ENCODE data around the gene STRADA.
"Not testable (repeated sequence)": the region's sequence is repeated elsewhere in the genome, so short reads cannot be mapped to it uniquely, and the experiment has no call there.

STRADA gene

DNA sequence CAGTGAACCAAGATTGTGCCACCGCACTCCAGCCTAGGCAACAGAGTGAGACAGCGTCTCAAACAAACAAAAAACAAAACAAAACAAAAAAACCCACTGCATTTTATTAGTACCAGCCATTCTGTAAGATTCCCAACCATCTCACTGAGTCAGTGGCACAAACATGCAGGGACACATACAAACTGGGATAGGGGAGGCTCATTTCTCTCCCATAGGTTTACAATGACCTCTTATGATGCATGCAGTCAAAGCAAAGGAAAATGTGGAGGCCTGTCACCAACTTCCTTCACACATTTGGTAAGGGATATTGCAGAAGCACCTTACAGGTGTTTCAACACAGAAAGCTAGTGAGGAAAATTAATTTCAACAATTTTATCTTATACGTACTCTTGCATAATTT lies 12.4 kb upstream of the STRADA start:
- DNase-seq, result no peak

DNA sequence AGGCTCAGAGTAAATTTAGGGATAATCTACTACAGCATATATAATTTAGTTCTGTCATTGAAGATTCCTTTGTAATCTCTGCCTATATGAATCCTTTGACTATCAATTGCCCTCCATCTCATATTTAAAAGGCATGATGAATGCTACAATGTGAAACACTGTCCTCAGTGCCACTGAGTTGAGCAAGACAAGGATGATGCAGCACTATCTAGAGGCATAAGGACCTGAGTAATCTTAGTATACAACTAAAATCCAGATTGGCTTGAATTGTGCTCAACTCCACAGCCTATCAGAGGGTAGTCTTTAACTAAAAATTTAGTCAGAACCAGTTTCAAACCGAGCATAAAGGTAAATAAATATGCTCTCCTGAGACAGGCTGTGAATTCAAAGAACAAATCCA lies 11.6 kb upstream of the STRADA start:
- no peak for DNase-seq

DNA sequence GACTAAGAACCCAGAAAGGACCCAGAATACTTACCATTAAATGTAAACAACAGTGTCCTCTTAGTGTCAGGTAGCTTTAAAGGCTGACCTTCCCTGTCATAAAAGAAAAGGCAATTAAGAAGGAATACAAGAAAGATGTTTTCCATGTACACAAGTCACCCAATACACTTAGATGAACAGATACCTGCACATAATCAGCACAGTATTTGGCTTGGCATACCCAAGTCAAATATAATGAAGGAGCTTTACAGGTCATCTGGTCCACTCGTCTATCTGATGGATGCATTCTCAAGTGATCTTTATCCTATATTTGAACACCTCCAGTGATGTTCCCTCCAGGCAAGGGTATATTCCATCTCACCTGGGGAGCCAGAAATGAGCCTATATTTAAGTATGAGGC lies 11.1 kb upstream of the STRADA start:
- DNase-seq, result no peak

DNA sequence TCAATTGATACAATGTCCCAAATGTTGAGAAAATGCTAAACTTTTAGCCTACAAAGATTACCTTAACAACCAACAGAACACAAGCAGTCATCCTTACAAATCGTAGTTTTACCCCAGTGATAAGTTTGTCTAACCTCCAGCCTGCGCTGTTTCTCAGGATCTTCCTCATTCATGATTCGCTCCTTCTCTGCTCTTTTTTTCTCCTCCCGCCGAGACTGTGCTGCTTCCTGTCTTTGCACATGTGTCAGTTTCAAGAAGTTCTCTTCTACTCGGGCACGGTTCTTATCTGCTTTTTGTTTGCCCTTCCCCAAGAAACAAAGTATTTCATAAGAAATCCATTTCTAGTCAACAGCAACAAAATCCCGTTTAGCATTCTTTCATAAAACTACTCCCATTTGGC lies 10.2 kb upstream of the STRADA start:
- peak in 1 of 4 experiments; percentile 12 for DNase-seq

DNA sequence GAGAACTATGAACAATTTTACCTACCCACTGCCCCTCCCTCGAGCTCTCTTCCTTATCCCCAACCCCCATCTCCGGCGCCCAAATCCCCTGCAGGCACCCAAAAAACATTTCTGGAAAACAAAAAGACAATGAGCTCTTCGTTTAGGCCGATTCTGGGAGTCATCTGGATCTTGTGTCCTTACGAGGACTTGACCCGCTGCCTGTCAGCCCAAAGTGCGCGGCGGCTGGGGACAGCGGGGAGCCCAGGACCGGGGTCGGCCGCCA lies 524 bp downstream of the STRADA start:
- no peak for DNase-seq

DNA sequence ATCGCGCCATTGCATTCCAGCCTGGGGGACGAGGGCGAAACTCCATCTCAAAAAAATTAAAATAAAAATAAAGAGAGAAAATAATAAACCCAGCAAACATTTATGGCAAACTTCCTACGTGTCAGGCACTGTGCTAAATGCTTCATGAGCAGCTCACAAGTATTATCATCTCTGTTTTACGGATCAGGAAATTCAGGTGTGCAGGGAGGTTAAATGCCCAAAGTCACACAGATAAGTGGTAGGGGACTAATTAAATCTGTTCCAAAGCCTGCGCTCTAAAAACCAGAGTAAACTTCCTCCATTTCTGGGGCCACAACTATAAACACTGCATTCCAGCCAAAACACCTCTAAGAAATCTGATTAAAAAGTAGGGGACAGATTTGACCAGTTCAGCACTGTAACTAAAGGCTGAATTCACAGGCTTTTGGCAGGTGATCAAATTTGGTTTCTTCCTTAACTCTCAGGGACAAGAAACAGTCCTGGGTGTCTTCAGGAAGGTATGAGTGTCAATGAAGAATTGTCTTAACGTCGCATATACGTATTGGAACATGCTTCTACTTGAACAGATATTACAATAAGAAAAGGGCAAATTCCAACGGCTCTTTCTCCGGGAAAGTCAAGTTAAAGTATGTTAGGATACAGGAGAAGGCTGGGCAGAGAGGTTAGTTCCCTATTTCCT lies 996 bp downstream of the STRADA start:
- no peak for DNase-seq

DNA sequence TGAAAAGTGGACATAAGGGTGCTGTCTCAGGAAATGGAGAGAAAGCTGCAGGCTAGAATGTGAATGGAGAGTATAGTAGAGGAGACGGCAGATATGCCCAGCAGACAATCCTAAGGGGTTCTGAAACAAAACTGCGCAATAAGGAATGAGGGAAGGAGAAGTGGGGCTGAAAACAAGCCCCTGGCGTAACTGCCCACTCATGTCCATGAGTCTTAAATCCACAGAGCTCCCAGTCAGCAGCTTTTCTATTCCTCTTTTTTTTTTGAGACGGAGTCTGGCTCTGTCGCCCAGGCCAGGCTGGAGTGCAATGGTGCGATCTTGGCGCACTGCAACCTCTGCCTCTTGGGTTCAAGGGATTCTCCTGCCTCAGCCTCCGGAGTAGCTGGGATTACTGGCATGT lies 5.9 kb downstream of the STRADA start:
- DNase-seq, result no peak

DNA sequence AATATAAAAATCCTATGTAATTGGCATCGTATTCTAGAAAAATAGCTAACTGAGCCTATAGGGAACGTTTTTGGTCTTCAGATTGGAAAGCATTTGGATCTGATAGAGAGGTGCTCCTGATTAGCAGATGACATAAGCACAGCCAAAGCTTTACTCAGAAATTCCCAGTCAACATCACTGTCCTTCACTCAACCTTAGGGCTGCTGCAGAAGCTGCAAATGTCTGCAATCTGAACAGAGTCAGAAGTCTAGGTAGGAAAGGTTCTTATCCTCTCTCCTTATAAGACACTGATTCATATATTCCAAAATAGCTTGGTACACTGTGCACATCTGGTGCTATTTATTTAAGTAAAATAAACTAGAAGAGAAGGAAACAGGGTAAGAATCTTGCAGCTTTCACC lies 19.2 kb downstream of the STRADA start:
- no peak for DNase-seq

DNA sequence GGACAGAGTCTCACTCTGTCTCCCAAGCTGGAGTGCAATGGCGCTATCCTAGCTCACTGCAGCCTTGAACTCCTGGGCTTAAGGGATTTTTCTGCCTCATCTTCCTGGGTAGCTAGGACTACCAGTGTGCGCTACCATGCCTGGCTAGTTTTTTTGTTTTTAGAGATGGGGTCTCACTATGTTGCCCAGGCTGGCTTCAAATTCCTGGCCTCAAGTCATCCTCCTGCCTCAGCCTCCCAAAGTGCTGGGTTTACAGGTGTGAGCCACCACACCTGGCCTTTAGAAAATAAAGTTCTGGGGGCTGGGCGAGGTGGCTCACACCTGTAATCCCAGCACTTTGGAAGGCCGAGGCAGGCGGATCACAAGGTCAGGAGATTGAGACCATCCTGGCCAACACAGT lies 21.4 kb downstream of the STRADA start:
- DNase-seq, result not testable (repeated sequence)

DNA sequence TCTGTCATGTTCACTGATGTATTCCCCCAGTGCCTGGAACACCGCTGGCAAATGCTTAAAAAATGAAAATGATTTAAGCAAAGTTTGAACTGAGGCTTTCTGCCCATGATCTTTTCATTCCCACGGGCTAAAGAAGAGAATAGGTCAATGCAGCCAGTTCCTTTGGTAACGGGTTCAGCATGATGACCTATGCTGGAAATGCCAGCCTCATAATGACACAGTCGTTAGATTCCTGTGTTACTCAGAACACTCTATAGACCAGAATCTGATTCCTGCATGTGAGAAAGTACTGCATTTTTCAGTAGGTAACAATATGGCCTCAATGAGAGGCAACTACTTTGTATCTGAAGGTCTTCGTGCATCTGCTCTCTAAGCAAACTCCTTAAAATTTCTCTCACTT lies 22.6 kb downstream of the STRADA start:
- DNase-seq, result no peak

DNA sequence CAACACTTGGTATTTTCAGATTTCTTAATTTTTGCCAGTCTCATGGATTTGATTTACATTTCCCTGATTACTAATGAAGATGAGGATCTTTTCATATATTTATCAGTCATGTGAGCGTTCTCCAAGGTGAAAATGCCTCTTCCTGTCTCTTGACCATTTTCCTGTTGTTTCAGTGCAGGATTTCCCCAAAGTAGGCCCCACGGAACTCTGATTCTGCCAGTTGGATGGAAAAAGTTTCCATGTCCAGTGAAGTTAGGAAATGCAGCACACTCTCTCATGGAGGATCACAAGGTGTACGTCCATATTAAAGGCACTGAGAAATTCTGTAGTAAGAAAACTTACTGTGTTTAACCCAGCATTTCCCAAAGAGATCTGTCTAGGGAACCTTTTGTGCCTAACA lies 25.2 kb downstream of the STRADA start:
- no peak for DNase-seq

DNA sequence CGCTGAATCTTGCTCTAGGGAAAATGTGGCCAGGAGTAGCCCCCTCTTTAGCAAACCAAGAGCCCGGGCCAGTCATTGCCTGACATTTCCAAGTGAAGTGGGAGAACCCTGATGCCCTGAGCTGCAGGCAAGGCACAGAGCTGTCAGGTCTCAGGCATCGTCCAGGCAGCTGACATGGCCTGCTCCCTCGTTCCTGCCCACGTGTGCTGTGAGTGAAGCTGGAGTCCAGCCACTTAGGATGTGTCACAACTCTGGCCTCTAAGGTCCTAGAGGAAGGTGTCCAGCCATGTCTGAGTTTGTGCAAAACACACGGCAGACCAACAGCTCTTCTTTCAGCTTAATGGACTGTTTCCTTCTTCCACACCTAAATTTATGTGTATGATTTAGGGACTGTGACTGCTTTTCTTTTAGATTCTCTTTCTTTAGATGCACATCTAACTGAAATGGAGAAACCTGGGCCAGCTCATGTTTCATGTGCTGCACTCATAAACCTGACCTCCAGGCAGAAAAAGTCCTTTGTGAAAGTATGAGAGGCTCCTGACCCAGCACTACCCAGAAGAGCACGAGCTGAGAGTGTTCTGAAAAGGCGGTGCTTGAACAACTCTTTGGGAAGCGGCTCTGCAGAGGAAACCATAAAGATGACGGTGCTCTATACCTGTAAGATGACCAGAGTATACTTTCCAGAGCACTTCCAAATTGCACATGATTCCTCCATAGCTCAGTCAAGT lies 26.9 kb downstream of the STRADA start:
- no peak for DNase-seq

DNA sequence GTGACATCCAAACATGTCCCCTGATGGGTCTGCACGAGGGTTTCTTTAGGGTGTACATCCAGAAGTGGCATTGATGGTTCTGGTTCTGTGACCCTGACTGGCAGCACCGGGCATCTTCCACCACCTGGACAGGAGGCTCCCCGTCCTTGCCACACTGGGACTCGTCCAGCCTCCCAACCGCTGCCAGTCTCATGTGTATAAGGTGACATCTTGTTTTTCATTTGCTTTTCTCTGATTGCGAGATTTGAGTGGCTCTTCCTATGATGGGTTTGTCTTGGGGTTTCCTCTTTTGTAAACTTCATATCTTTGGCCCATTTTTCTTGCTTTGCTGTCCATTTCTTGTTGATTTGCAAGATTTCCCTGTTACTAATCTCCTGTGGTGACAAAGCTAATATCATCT lies 32.5 kb downstream of the STRADA start:
- no peak for DNase-seq

DNA sequence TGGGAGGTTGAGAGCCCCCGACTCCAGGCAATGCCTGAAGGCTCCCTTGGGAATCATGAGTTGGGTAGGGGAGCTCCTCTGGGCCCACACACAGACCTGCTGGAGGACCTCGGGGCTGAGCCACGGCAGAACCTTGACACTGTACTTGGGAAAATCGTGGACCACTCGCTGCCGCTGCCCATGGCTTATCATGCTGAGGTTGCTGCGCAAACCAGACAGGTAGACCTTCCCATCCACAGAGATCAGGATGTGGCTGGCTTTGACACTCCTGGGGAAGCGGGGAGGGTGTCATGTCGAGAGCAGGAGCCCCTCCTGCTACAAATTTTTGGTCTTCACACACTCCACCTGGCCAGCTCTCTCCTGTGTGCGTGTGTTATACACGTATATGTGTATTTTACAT lies 34.4 kb downstream of the STRADA start:
- no peak for DNase-seq

DNA sequence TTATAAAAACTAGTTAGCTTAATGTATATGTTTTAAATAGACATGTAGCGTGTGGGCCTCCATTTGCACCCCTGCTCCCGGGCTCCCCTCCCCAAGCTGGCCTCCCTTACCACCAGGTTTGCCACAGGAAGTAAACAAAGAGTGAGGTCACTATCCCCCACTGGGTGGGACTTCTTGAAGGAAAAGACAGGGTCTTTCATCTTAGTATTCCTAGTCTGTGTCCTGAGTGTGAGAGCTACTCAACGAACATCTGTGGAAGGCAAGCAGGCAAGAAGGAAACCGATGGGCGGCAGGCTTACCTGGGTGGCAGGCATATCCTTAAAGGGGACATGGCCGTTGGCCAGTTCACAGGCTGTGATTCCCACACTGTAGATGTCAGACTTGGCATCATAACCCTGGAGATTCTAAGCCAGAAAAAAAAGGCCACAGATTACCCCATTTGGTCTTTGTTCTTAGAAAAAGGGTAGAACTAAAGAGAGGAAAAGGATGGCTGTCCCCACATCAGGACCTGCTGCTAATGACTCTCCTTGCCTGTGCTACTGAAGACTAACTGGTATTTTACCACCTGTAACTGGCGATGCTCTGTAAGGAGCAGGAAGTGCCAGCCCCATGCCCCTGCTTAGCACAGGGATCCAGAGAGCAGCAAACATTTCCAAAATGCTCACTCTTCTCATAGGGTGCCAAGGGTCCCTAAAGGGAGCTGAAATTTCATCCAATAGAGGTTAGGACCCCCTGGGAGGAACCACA lies 35.1 kb downstream of the STRADA start:
- DNase-seq, result no peak

DNA sequence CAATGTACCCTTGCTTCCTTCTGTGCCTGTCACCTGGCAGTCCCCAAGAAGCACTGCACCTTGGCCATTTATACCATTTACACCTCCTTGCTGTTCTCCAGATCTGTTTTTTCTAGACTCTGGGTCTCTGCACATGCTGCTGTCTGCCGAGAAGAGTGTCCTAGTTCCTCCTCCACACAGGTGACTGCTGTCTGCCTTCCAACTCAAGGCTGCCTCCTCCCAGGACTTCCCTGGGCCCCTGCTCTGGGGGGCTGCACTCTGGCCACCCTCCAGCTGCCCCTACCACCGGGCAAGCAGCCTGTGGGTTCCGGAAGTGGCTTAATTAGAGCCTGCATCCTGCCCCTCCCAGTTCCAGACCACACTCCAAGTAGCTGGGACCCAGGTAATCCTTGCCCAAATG lies 35.9 kb downstream of the STRADA start:
- no peak for DNase-seq

DNA sequence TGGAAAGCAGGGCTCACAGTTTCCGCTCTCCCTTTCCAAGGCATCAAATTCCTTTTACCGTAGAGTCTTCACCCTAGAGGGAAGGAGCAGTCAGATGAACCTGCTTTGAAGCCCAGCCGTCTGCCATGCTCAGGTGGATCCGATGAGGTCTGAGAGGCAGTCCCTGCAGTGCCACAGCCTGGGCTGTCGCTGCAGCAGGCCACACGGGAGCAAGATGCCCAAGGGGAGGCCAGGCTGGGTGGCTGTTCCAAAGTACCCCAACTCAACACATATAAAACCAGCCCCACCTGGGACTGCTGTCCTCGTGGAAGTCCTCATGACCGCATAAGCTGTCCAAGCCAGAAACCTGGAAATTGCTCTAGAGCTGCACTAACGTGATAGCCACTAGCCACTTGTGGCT lies 36.8 kb downstream of the STRADA start:
- no peak for DNase-seq

DNA sequence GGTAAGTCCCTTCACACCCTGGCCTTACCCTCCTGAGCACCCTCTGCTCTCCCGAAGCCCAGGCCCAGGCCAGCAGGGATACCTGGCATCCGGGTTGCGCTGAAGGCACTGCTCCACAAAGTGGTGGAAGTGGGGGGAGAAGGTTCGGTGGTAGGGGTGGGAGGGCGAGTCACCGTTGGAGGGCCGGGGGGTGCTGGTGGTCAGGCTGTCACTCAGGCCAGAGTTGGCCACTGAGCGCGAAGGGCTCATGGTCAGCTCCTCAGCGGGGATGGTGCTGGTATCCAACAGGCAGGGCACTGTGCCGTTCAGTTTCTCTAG lies 37.4 kb downstream of the STRADA start:
- no peak for DNase-seq

DNA sequence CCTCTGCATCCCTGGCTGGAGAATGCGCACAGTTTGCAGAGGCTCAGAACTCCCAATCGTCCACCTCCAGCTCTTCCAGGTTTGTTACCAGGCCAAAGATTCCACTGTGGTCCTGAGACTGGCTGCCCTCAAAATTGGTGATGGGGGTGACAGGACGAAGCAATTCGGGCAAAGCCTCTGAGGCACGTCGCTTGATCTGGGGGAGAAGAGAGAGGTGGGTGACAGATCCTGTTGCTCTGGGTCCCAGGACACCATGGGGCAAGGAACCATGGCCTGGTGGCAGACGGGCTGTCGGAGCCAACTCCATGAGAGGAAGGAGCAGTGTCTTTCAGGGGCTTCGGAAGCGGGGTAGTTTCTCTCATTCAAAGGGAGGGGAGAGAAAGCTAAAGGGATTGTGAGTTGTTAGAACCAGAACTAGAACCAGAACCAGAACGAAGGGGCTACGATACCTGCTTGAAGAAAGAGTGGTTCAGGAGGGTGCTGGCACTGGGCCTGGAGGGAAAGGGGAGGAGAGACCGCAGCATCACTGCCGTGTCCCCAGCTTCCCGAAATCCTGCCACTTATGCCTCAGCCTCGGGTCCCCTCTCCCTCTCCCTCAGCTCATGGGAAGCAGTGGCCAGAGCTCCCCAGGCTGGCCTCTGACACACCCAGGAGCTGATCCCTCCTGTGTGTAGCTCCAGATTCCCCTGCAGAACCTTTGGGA lies 37.9 kb downstream of the STRADA start:
- DNase-seq, result no peak

DNA sequence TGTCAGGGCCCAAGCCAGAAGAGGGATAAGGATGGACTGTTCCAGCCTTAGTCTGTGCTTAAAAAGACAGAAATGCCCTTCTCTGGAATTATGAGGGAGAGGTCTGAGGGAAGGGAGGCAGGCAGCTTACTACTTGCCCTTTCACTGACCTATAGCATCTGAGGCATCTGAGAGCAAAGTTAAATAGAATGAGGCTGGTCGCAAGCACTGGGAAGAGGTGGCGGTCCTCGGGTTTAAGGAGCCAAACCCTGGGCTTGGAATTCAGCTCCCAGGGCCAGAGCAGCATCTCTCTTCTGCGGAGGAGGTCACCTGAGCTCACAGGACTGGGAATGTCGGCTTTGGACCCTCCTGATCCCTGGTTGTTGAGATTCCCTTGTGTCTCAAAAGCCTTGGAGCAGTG lies 38.6 kb downstream of the STRADA start:
- no peak for DNase-seq

DNA sequence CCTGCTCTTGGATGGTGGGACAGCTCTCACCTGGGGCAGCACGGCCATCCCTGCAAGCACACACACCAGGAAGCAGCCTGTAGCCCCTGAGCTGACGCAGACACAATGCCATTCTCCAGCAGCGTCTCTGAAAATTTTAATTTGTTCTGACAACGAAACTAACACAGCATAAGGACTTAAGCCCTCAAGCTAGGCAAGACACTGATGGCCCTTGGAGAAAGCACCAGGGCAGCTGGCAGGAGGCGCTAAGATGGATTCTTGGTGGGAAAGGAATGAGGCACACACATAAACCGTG lies 38.9 kb downstream of the STRADA start:
- no peak for DNase-seq

DNA sequence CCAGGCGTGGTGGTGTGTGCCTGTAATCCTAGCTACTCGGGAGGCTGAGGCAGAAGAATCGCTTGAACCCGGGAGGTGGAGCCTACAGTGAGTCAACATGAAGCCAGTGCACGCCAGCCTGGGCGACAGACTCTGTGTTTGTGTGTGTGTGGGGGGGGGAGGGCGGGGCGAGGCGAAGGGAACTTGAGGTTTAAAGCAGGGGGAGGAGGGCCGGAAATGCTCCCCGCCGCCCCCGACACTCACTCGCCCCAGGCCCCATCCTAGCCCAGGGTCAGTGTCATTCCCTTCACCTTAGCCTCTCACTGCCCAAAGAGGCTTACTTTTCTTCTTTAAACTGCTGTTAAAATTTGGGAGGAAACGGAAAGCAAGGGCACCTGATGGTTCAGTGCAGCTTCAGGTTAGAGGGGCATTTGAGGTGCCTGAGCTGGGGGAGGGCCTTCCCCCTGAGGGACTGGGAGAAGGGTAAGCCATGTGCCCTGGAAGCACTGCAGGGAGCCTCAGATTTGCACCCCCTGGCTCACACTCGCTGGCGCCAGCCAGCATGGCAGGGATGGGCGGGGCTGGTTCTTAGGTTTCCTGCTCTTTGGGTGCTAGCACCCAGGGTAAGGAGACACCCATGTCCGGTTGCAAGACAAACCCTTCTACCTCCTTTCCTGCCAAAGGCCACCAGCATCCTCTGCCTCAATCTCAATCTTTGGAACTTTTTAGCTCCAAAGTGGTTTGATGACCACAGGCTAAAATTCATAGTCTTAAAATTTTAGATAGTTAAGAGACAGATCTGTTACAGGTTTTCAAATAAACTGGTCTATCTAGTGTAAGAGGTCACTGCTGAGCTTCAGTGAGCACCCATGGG lies 39.5 kb downstream of the STRADA start:
- peak; percentile 28 to 77 (median 56) for DNase-seq

DNA sequence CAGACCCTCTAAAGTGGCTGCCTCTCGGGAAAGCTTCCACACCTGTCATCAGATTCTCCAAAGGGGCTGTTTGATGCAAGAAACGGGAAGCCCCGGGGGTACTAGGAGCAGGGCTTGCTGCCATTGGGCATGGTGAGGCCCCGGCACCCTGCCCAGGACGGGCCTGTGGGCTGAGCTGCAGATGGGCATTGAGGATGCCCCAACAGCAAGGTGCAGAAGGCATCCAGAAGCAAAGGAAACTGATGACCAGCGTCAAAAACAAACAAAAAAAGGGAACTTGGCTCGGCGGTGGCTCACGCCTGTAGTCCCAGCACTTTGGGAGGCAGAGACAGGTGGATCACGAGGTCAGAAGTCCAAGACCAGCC lies 40.2 kb downstream of the STRADA start:
- no peak for DNase-seq
